HEK293 (cell line): ENCODE results near the gene PKDREJ.
A peak's percentile ranks its signal among the peaks of the same experiment; 100 is the strongest.

Experiments used
- GLI2 ChIP-seq: fragments of 450-650 bp; formaldehyde crosslinking; IDR thresholded peaks from 2 replicates; pipeline ENCODE4; 2017; ENCODE audit warnings: missing biosample characterization, missing genetic modification characterization, low read depth, borderline replicate concordance
- HOXC10 ChIP-seq: sonication (generic); formaldehyde crosslinking; IDR thresholded peaks from 2 replicates; pipeline ENCODE4 v1.8.1; 2023; ENCODE audit warnings: mild to moderate bottlenecking, missing genetic modification reagents
- IKZF3 ChIP-seq: fragments of 450-650 bp; IDR thresholded peaks from 2 replicates; pipeline ENCODE4 v1.5.0; 2018; ENCODE audit warnings: missing biosample characterization, mild to moderate bottlenecking, missing genetic modification characterization, moderate library complexity
- KLF10 ChIP-seq: fragments of 450-650 bp; IDR thresholded peaks from 2 replicates; pipeline ENCODE4 v1.5.1; 2018; ENCODE audit warnings: missing biosample characterization, mild to moderate bottlenecking, missing genetic modification characterization
- OSR2 ChIP-seq: fragments of 450-650 bp; formaldehyde crosslinking; IDR thresholded peaks from 2 replicates; pipeline ENCODE4 v1.5.1; 2016; ENCODE audit warnings: missing biosample characterization, missing genetic modification characterization
- RBAK ChIP-seq: fragments of 450-650 bp; formaldehyde crosslinking; IDR thresholded peaks from 2 replicates; pipeline ENCODE4 v1.5.1; 2016; ENCODE audit warnings: missing biosample characterization, missing genetic modification characterization
- SP2 ChIP-seq: fragments of 450-650 bp; formaldehyde crosslinking; IDR thresholded peaks from 2 replicates; pipeline ENCODE4 v1.5.1; 2016; ENCODE audit warnings: missing biosample characterization, missing genetic modification characterization
- ZEB2 ChIP-seq: fragments of 450-650 bp; formaldehyde crosslinking; IDR thresholded peaks from 2 replicates; pipeline ENCODE4 v1.5.1; 2016; ENCODE audit warnings: missing biosample characterization, missing genetic modification characterization
- ZNF133 ChIP-seq: fragments of 450-650 bp; formaldehyde crosslinking; IDR thresholded peaks from 2 replicates; pipeline ENCODE4 v1.5.1; 2016; ENCODE audit warnings: missing biosample characterization, missing genetic modification characterization
- ZNF214 ChIP-seq: fragments of 450-650 bp; formaldehyde crosslinking; IDR thresholded peaks from 2 replicates; pipeline ENCODE4 v1.5.1; 2017; ENCODE audit warnings: missing biosample characterization, mild to moderate bottlenecking, missing genetic modification characterization, borderline replicate concordance
- ZNF274 ChIP-seq, 2 experiments: fragments of 200-500 bp in 1 of 2; fragments of 450-650 bp in 1 of 2; sonication (Bioruptor generic) in 1 of 2; formaldehyde crosslinking in 1 of 2; IDR thresholded peaks; 2 replicates each; pipeline versions ENCODE4 v1.5.1 to v1.6.1; 2014 to 2016; ENCODE audit warnings: borderline replicate concordance in 1 of 2, inconsistent platforms in 1 of 2, low read length in 1 of 2, missing biosample characterization in 1 of 2, missing genetic modification characterization in 1 of 2
- ZNF341 ChIP-seq: fragments of 450-650 bp; formaldehyde crosslinking; IDR thresholded peaks from 2 replicates; pipeline ENCODE4; 2016; ENCODE audit warnings: low read depth, missing biosample characterization, missing genetic modification characterization
- ZNF350 ChIP-seq: fragments of 450-650 bp; formaldehyde crosslinking; IDR thresholded peaks from 2 replicates; pipeline ENCODE4 v1.5.0; 2017; ENCODE audit warnings: missing biosample characterization, mild to moderate bottlenecking, missing genetic modification characterization
- ZNF366 ChIP-seq: fragments of 450-650 bp; formaldehyde crosslinking; conservative IDR thresholded peaks from 2 replicates; pipeline ENCODE4 v1.5.1; 2016; ENCODE audit warnings: missing biosample characterization, missing genetic modification characterization
- ZNF426 ChIP-seq: fragments of 450-650 bp; formaldehyde crosslinking; IDR thresholded peaks from 2 replicates; pipeline ENCODE4 v1.5.1; 2017; ENCODE audit warnings: missing biosample characterization, missing genetic modification characterization, mild to moderate bottlenecking, inconsistent platforms, moderate library complexity
- ZNF48 ChIP-seq: fragments of 450-650 bp; formaldehyde crosslinking; IDR thresholded peaks from 2 replicates; pipeline ENCODE4 v1.5.1; 2016; ENCODE audit warnings: missing biosample characterization, missing genetic modification characterization
- ZNF501 ChIP-seq: fragments of 450-650 bp; formaldehyde crosslinking; IDR thresholded peaks from 2 replicates; pipeline ENCODE4 v1.5.1; 2016; ENCODE audit warnings: missing biosample characterization, missing genetic modification characterization
- ZNF549 ChIP-seq: fragments of 450-650 bp; IDR thresholded peaks from 2 replicates; pipeline ENCODE4 v1.5.1; 2018; ENCODE audit warnings: missing biosample characterization, missing genetic modification characterization, mild to moderate bottlenecking, inconsistent platforms, moderate library complexity
- ZNF560 ChIP-seq: fragments of 450-650 bp; formaldehyde crosslinking; IDR thresholded peaks from 2 replicates; pipeline ENCODE4 v1.5.1; 2017; ENCODE audit warnings: missing biosample characterization, missing genetic modification characterization, borderline replicate concordance
- ZNF585B ChIP-seq: fragments of 450-650 bp; formaldehyde crosslinking; IDR thresholded peaks from 2 replicates; pipeline ENCODE4 v1.5.1; 2016; ENCODE audit warnings: missing biosample characterization, missing genetic modification characterization
- ZNF623 ChIP-seq: fragments of 450-650 bp; formaldehyde crosslinking; IDR thresholded peaks from 2 replicates; pipeline ENCODE4 v1.5.1; 2016; ENCODE audit warnings: missing biosample characterization, missing genetic modification characterization
- ZNF624 ChIP-seq: fragments of 450-650 bp; formaldehyde crosslinking; IDR thresholded peaks from 2 replicates; pipeline ENCODE4 v1.5.1; 2017; ENCODE audit warnings: missing biosample characterization, missing genetic modification characterization
- ZNF776 ChIP-seq: fragments of 450-650 bp; formaldehyde crosslinking; IDR thresholded peaks from 2 replicates; pipeline ENCODE4 v1.5.0; 2017; ENCODE audit warnings: missing biosample characterization, missing genetic modification characterization, borderline replicate concordance
- ZNF785 ChIP-seq: fragments of 450-650 bp; formaldehyde crosslinking; IDR thresholded peaks from 2 replicates; pipeline ENCODE4 v1.5.1; 2016; ENCODE audit warnings: missing biosample characterization, missing genetic modification characterization
- ZNF837 ChIP-seq: fragments of 450-650 bp; formaldehyde crosslinking; IDR thresholded peaks from 2 replicates; pipeline ENCODE4 v1.5.1; 2016; ENCODE audit warnings: missing biosample characterization, missing genetic modification characterization
- ZSCAN16 ChIP-seq: fragments of 450-650 bp; formaldehyde crosslinking; IDR thresholded peaks from 2 replicates; pipeline ENCODE4 v1.5.1; 2016; ENCODE audit warnings: missing biosample characterization, missing genetic modification characterization
- TF ChIP-seq, protein P1 (sequence below): fragments of 450-650 bp; formaldehyde crosslinking; IDR thresholded peaks from 2 replicates; pipeline ENCODE4 v1.5.1; 2016; ENCODE audit warnings: missing biosample characterization, missing genetic modification characterization
- TF ChIP-seq, protein P2 (sequence below): fragments of 450-650 bp; formaldehyde crosslinking; IDR thresholded peaks from 2 replicates; pipeline ENCODE4 v1.5.1; 2016; ENCODE audit warnings: missing biosample characterization, missing genetic modification characterization
- TF ChIP-seq, protein P3 (sequence below): fragments of 450-650 bp; formaldehyde crosslinking; IDR thresholded peaks from 2 replicates; pipeline ENCODE4 v1.5.1; 2017; ENCODE audit warnings: missing biosample characterization, missing genetic modification characterization
- TF ChIP-seq, protein P4 (sequence below): fragments of 450-650 bp; formaldehyde crosslinking; IDR thresholded peaks from 2 replicates; pipeline ENCODE4 v1.5.1; 2016; ENCODE audit warnings: missing biosample characterization, missing genetic modification characterization
- TF ChIP-seq, protein P5 (sequence below): fragments of 450-650 bp; formaldehyde crosslinking; IDR thresholded peaks from 2 replicates; pipeline ENCODE4 v1.5.0; 2017; ENCODE audit warnings: missing biosample characterization, missing genetic modification characterization, borderline replicate concordance

The PKDREJ gene

DNA sequence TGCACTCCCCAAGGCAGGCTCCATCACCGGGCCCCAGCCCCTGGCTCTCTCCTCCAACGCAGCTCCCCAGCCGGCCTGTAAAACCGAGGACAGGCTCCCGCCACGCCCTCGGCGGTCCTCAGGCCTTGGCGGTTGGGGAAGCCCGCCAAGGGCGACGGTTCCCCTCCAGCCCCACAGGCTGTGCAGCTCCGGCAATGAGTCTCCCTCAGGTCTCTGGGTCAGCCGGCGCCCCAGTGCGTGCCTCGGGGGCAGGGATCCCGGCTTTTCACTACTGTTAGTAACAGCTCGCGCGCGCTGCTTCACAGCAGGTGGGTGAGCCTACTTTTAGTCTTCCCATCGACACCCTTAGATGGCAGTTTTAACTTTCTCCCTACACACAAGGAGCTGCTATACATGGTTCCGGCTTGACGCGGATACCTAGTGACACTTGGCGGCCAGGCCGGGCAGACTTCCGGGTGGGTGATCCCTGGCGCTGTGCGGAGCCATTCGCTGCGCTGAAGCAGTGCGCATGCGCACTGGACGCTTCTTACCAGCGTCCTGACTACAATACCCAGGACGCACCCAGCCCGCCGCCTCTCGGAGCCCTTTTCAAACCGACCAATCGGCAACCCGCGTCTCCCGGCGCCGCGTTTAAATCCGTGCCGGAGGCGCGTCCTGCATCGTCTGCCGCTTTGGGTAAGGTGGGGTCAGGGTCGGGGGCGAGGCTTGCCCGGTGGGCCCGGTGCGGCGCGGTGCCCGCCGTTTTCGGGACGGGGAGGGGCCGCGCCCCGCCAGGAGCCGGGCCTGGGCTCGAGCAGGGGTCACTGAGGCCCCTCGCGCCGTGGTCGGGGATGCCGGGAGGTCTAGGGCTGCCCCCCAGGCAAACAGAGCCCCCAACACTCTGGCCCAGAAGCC is 33.4 kb upstream of the PKDREJ start, which contains the start of gene GTSE1 (continued):
- TF ChIP-seq ZNF426 (no peak), ZNF274 (IDR thresholded peaks at IDR 0.05; ENCODE audit: low read length) (no peak), ZNF274 (tag by site-specific recombination; IDR thresholded peaks at IDR 0.05; ENCODE audit: borderline replicate concordance) (no peak), ZNF624 (tag by site-specific recombination) (no peak), ZNF560 (tag by site-specific recombination) (no peak), OSR2 (tag by site-specific recombination) (no peak; the same call in 1 of the 2 replicates), SP2 (peak; percentile 84), ZNF341 (tag by site-specific recombination) (peak; percentile 63), ZEB2 (tag by site-specific recombination) (peak; percentile 49), ZNF785 (tag by site-specific recombination) (no peak), KLF10 (tag by site-specific recombination) (peak; percentile 48), ZNF776 (no peak), HOXC10 (CRISPR knock-in tag) (no peak), RBAK (tag by site-specific recombination) (no peak), ZNF133 (tag by site-specific recombination) (no peak), ZNF366 (tag by site-specific recombination) (no peak), GLI2 (tag by site-specific recombination) (no peak), IKZF3 (tag by site-specific recombination) (no peak), ZSCAN16 (no peak), ZNF837 (tag by site-specific recombination) (no peak), ZNF585B (tag by site-specific recombination) (no peak), ZNF549 (tag by site-specific recombination) (no peak), ZNF623 (tag by site-specific recombination) (no peak), ZNF48 (tag by site-specific recombination) (no peak), ZNF501 (0 out of 2 replicates have a peak, but pooled peaks have one; percentile 27), ZNF214 (no peak), ZNF350 (no peak)
- TF ChIP-seq, protein P1, sequence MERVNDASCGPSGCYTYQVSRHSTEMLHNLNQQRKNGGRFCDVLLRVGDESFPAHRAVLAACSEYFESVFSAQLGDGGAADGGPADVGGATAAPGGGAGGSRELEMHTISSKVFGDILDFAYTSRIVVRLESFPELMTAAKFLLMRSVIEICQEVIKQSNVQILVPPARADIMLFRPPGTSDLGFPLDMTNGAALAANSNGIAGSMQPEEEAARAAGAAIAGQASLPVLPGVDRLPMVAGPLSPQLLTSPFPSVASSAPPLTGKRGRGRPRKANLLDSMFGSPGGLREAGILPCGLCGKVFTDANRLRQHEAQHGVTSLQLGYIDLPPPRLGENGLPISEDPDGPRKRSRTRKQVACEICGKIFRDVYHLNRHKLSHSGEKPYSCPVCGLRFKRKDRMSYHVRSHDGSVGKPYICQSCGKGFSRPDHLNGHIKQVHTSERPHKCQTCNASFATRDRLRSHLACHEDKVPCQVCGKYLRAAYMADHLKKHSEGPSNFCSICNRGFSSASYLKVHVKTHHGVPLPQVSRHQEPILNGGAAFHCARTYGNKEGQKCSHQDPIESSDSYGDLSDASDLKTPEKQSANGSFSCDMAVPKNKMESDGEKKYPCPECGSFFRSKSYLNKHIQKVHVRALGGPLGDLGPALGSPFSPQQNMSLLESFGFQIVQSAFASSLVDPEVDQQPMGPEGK (tag by site-specific recombination) = peak; percentile 34
- TF ChIP-seq, protein P2, sequence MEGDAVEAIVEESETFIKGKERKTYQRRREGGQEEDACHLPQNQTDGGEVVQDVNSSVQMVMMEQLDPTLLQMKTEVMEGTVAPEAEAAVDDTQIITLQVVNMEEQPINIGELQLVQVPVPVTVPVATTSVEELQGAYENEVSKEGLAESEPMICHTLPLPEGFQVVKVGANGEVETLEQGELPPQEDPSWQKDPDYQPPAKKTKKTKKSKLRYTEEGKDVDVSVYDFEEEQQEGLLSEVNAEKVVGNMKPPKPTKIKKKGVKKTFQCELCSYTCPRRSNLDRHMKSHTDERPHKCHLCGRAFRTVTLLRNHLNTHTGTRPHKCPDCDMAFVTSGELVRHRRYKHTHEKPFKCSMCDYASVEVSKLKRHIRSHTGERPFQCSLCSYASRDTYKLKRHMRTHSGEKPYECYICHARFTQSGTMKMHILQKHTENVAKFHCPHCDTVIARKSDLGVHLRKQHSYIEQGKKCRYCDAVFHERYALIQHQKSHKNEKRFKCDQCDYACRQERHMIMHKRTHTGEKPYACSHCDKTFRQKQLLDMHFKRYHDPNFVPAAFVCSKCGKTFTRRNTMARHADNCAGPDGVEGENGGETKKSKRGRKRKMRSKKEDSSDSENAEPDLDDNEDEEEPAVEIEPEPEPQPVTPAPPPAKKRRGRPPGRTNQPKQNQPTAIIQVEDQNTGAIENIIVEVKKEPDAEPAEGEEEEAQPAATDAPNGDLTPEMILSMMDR (tag by site-specific recombination) = peak; percentile 86
- TF ChIP-seq, protein P3, sequence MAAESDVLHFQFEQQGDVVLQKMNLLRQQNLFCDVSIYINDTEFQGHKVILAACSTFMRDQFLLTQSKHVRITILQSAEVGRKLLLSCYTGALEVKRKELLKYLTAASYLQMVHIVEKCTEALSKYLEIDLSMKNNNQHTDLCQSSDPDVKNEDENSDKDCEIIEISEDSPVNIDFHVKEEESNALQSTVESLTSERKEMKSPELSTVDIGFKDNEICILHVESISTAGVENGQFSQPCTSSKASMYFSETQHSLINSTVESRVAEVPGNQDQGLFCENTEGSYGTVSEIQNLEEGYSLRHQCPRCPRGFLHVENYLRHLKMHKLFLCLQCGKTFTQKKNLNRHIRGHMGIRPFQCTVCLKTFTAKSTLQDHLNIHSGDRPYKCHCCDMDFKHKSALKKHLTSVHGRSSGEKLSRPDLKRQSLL (tag by site-specific recombination) = peak; percentile 80; the same call in 1 of the 2 replicates
- TF ChIP-seq, protein P4, sequence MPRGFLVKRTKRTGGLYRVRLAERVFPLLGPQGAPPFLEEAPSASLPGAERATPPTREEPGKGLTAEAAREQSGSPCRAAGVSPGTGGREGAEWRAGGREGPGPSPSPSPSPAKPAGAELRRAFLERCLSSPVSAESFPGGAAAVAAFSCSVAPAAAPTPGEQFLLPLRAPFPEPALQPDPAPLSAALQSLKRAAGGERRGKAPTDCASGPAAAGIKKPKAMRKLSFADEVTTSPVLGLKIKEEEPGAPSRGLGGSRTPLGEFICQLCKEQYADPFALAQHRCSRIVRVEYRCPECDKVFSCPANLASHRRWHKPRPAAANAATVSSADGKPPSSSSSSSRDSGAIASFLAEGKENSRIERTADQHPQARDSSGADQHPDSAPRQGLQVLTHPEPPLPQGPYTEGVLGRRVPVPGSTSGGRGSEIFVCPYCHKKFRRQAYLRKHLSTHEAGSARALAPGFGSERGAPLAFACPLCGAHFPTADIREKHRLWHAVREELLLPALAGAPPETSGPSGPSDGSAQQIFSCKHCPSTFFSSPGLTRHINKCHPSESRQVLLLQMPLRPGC (tag by site-specific recombination) = no peak
- TF ChIP-seq, protein P5, sequence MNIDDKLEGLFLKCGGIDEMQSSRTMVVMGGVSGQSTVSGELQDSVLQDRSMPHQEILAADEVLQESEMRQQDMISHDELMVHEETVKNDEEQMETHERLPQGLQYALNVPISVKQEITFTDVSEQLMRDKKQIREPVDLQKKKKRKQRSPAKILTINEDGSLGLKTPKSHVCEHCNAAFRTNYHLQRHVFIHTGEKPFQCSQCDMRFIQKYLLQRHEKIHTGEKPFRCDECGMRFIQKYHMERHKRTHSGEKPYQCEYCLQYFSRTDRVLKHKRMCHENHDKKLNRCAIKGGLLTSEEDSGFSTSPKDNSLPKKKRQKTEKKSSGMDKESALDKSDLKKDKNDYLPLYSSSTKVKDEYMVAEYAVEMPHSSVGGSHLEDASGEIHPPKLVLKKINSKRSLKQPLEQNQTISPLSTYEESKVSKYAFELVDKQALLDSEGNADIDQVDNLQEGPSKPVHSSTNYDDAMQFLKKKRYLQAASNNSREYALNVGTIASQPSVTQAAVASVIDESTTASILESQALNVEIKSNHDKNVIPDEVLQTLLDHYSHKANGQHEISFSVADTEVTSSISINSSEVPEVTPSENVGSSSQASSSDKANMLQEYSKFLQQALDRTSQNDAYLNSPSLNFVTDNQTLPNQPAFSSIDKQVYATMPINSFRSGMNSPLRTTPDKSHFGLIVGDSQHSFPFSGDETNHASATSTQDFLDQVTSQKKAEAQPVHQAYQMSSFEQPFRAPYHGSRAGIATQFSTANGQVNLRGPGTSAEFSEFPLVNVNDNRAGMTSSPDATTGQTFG = no peak
